A673 (cell line): ENCODE measurements around the gene CARD18. TPM values are rescaled to one million over a fixed set of nuclear protein-coding genes. Genes with fewer than 3 reads are reported as not detected.

Source experiments
- BruUV-seq: library from RNA; stranded (reverse); fragments of 400-500 nt; replicated peaks from 2 replicates; lab custom pipeline; 2021; lab: Mats Ljungman, UMichigan
- CTCF ChIA-PET: fragments of 300-600 bp; sonication (Branson Sonifier 250); formaldehyde crosslinking; loops from one replicate; lab custom pipeline; 2022; ENCODE audit warnings: antibody characterized with exemption; lab: Charles Lee
- POLR2A ChIA-PET: fragments of 300-600 bp; sonication (Branson Sonifier 250); formaldehyde crosslinking; loops from one replicate; lab custom pipeline; 2022; ENCODE audit warnings: antibody characterized with exemption; ENCODE audit not compliant: low non-redundant PET; lab: Charles Lee
- DNase-seq: peaks from one replicate; pipeline ENCODE4 v3.0.0-alpha.2; 2015; ENCODE audit warnings: low spot score
- H3K27ac ChIP-seq: fragments of 200-600 bp; sonication (generic); 2 replicates; pipeline ENCODE4 v1.5.1; 2016; ENCODE audit warnings: mixed run types, low read depth, mild to moderate bottlenecking, mixed read lengths, antibody characterized with exemption, low read length; ENCODE audit not compliant: poor library complexity, severe bottlenecking
- H3K27me3 ChIP-seq: fragments of 200-600 bp; sonication (generic); replicated peaks from 2 replicates; pipeline ENCODE4 v1.6.1; 2017; ENCODE audit warnings: mixed run types, low read depth, mild to moderate bottlenecking, mixed read lengths, antibody characterized with exemption, low read length; ENCODE audit not compliant: insufficient read depth, poor library complexity
- H3K36me3 ChIP-seq: fragments of 200-600 bp; sonication (generic); 2 replicates; pipeline ENCODE4 v1.6.1; 2016; ENCODE audit warnings: mixed run types, mild to moderate bottlenecking, mixed read lengths, antibody characterized with exemption, low read length; ENCODE audit not compliant: insufficient read depth, poor library complexity, severe bottlenecking
- H3K4me1 ChIP-seq: fragments of 200-600 bp; sonication (generic); 2 replicates; pipeline ENCODE4 v1.6.1; 2017; ENCODE audit warnings: mixed run types, mild to moderate bottlenecking, mixed read lengths, antibody characterized with exemption, low read length; ENCODE audit not compliant: insufficient read depth, poor library complexity, severe bottlenecking
- H3K4me3 ChIP-seq: fragments of 200-600 bp; sonication (generic); 2 replicates; pipeline ENCODE4 v1.5.1; 2016; ENCODE audit warnings: low read depth, mixed run types, mild to moderate bottlenecking, mixed read lengths, low read length; ENCODE audit not compliant: poor library complexity, severe bottlenecking
- H3K9me3 ChIP-seq: fragments of 200-600 bp; sonication (generic); 2 replicates; pipeline ENCODE4 v1.6.1; 2016; ENCODE audit warnings: mixed run types, low read depth, mild to moderate bottlenecking, mixed read lengths, antibody characterized with exemption, low read length; ENCODE audit not compliant: poor library complexity, severe bottlenecking
- EZH2 ChIP-seq: fragments of 200-600 bp; sonication (generic); IDR thresholded peaks from 2 replicates; pipeline ENCODE4 v1.6.1; 2017; ENCODE audit warnings: borderline replicate concordance, low read depth, mild to moderate bottlenecking, mixed read lengths, antibody characterized with exemption, low read length; ENCODE audit not compliant: poor library complexity, severe bottlenecking
- intact Hi-C: fragments of 100-400 bp; cut with micrococcal nuclease; formaldehyde crosslinking; loops from one replicate; pipeline ENCODE4 v1.10.0; 2022; ENCODE audit not compliant: unreplicated experiment
- total RNA-seq: library from RNA; stranded (reverse); gene quantifications from 2 replicates; pipeline ENCODE4 v1.2.3, GENCODE V29; 2021
- TF ChIP-seq, protein P1 (sequence below): fragments of 300-800, 200-600 bp; sonication (generic); conservative IDR thresholded peaks from 2 replicates; pipeline ENCODE4 v1.5.1; 2017; ENCODE audit warnings: low read depth, mild to moderate bottlenecking, antibody characterized with exemption, low read length, moderate library complexity, mixed read lengths

Gene CARD18
- total RNA-seq, 1 experiment from 2014 or later: not detected

GRCh38 chr11:105181521-105181920, 42.0 kb upstream of the CARD18 start:
- DNase-seq: no peak
- CTCF ChIA-PET: no interaction called here

GRCh38 chr11:105181100-105181499, 41.5 kb upstream of the CARD18 start:
- no peaks in the 10 kb centered on the region for H3K9me3 ChIP-seq
- TF ChIP-seq, protein P1, sequence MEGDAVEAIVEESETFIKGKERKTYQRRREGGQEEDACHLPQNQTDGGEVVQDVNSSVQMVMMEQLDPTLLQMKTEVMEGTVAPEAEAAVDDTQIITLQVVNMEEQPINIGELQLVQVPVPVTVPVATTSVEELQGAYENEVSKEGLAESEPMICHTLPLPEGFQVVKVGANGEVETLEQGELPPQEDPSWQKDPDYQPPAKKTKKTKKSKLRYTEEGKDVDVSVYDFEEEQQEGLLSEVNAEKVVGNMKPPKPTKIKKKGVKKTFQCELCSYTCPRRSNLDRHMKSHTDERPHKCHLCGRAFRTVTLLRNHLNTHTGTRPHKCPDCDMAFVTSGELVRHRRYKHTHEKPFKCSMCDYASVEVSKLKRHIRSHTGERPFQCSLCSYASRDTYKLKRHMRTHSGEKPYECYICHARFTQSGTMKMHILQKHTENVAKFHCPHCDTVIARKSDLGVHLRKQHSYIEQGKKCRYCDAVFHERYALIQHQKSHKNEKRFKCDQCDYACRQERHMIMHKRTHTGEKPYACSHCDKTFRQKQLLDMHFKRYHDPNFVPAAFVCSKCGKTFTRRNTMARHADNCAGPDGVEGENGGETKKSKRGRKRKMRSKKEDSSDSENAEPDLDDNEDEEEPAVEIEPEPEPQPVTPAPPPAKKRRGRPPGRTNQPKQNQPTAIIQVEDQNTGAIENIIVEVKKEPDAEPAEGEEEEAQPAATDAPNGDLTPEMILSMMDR: no peak
- no peak for TF ChIP-seq EZH2
- no peak overlapping the region for H3K4me3 ChIP-seq
- H3K27me3 ChIP-seq: no peaks in the 10 kb centered on the region
- no peak overlapping the region for H3K27ac ChIP-seq
- intact Hi-C loops: no loop called here
- no TSS peak for BruUV-seq
- POLR2A ChIA-PET: no interaction called here
- H3K4me1 ChIP-seq: no peaks in the 10 kb centered on the region
- peak; percentile 79 for DNase-seq
- H3K36me3 ChIP-seq: no peaks in the 10 kb centered on the region
- CTCF ChIA-PET: no interaction called here

More at GRCh38 chr11:105181521-105181920, 42.0 kb upstream of the CARD18 start:
- intact Hi-C loops: no loop called here
- Histone ChIP-seq H3K36me3 (no peaks in the 10 kb centered on the region), H3K27ac (no peak overlapping the region), H3K4me1 (no peaks in the 10 kb centered on the region), H3K4me3 (no peak overlapping the region), H3K27me3 (no peaks in the 10 kb centered on the region), H3K9me3 (no peaks in the 10 kb centered on the region)
- TF ChIP-seq EZH2: no peak
- TF ChIP-seq, protein P1: no peak
- no TSS peak for BruUV-seq
- POLR2A ChIA-PET: no interaction called here

DNA sequence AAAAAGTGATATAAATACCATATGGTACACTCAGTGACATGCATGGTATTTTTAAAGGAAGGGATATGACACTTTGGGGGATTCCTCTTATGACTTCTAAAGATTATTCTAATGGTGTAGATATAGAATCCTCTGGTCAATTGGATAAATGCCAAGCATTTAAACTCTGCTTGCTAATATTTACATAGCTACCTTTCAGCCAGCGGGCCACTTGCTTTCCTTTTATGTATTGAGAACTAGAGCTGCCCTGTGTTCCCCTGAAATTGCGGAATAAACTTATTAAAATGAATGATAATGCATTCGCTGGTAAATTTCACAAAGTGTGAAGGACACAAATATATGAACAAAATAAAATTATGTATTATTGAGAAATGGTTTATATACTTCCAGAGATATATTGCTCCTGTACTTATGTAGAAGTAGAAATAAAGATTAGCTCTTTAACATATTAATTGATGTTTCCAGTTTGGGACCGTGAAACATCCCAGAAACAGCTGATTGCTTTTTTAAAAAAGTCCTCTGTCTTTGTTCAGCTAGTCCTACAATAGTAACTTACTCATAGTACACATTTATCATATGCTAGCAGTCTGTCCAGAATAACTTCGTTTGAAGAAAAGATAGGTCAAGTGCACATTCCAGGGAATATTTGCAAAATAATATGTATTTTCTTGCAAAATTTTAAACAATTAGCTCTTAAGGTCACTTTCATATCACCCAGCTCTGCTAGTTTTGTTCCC, 40.1 kb upstream of the CARD18 start:
- no peak for DNase-seq
- CTCF ChIA-PET: no interaction called here
- intact Hi-C loops: no loop called here

More for the DNA sequence above, 40.1 kb upstream of the CARD18 start:
- Histone ChIP-seq H3K27ac (no peak overlapping the region), H3K4me3 (no peak overlapping the region), H3K4me1 (no peaks in the 10 kb centered on the region), H3K27me3 (no peaks in the 10 kb centered on the region), H3K9me3 (no peaks in the 10 kb centered on the region), H3K36me3 (no peaks in the 10 kb centered on the region)
- BruUV-seq: no TSS peak
- TF ChIP-seq, protein P1: no peak
- no peak for TF ChIP-seq EZH2
- POLR2A ChIA-PET: no interaction called here
